Measurements from ENCODE around the gene NSF. TPM values are rescaled to one million over a fixed set of nuclear protein-coding genes. Genes with fewer than 3 reads are reported as not detected.
"Not testable (repeated sequence)": the region's sequence is repeated elsewhere in the genome, so short reads cannot be mapped to it uniquely, and the experiment has no call there.

NSF gene
- total and polyA plus RNA-seq, 12 donors = 7.5 to 101 (median 44.8) TPM

DNA sequence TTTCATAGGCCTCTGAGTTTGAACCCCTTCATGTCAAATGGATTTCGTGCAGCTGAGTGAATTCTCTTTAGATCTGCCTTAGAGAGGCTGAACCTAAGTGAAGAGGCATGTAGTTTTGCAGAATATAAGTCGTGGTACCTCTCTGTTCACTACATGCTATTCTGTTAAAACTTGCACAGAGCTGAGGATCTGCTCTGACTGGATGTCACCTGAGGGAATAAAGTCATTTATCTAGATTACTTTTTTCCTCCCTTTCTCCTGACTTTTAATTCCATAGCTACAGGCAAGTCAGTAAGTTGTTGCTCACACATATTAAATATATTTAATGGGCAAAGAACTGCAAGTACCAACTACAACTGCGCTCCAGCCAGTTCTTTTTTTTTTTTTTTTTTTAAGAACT is 163.3 kb downstream of the NSF start:
- Histone ChIP-seq H3K4me1 (replicated peaks in 1 of 2) (no peaks in the 10 kb centered on the region), H3K4me3 (no peak overlapping the region), H3K36me3 (replicated peaks in 1 of 2) (peaks cover 0 to 29% of the 10 kb centered on the region in 2 donors), H3K27ac (no peak overlapping the region), H3K9me3 (replicated peaks in 1 of 3) (no peaks in the 10 kb centered on the region), H3K27me3 (no peaks in the 10 kb centered on the region)
- 87 to 100% (median 96%) methylated on average over 3 of the region's 3 CpGs for WGBS, 4 donors
- TF ChIP-seq, protein P1, sequence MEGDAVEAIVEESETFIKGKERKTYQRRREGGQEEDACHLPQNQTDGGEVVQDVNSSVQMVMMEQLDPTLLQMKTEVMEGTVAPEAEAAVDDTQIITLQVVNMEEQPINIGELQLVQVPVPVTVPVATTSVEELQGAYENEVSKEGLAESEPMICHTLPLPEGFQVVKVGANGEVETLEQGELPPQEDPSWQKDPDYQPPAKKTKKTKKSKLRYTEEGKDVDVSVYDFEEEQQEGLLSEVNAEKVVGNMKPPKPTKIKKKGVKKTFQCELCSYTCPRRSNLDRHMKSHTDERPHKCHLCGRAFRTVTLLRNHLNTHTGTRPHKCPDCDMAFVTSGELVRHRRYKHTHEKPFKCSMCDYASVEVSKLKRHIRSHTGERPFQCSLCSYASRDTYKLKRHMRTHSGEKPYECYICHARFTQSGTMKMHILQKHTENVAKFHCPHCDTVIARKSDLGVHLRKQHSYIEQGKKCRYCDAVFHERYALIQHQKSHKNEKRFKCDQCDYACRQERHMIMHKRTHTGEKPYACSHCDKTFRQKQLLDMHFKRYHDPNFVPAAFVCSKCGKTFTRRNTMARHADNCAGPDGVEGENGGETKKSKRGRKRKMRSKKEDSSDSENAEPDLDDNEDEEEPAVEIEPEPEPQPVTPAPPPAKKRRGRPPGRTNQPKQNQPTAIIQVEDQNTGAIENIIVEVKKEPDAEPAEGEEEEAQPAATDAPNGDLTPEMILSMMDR (IDR thresholded peaks at IDR 0.05) = no peak
- no peak for TF ChIP-seq POLR2A (IDR thresholded peaks at IDR 0.05)
- intact Hi-C loops (cut with DNase I) = no loop called here
- DNase-seq = no peak

DNA sequence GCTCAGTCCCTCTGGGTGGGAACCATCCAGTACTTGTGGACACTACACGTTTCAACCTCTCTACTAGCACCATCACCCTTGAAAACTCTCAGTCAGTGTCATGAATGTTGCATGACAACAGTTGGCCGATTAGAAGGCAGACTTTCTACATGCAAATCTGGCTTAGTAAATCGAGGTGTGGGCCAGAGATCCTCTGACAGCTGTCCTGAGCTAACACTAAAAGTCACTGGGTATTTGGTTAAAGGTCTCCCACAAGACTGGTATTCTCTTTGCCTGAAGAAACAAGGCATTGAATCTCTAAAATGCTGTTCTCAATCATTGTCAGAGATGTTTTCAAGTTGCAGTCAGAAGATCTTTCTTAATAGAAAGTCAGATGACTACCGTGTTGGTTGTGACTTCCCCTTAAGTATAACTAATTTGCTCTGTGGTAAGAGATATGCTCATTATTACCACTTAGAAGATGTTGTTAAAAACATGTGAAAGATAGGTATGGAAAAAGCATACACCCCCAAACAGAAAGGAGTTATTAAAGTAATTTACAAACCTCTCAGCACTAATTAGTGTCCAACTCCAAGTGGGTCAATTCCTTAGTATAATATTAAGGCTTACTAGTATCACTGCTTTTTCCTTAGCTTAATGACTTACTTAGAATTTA is 165.7 kb downstream of the NSF start:
- no peaks in the 10 kb centered on the region for H3K9me3 ChIP-seq (replicated peaks in 1 of 3)
- intact Hi-C loops (cut with DNase I) = no loop called here
- H3K27me3 ChIP-seq = no peaks in the 10 kb centered on the region
- H3K36me3 ChIP-seq (replicated peaks in 1 of 2) = peaks cover 0 to 37% of the 10 kb centered on the region in 2 donors
- no peak overlapping the region for H3K27ac ChIP-seq
- H3K4me1 ChIP-seq (replicated peaks in 1 of 2) = no peaks in the 10 kb centered on the region
- no peak overlapping the region for H3K4me3 ChIP-seq
- 73 to 85% (median 77%) methylated on average over 4 of the region's 4 CpGs for WGBS, 4 donors
- DNase-seq = no peak
- TF ChIP-seq, protein P1 (IDR thresholded peaks at IDR 0.05) = no peak
- no peak for TF ChIP-seq POLR2A (IDR thresholded peaks at IDR 0.05)

DNA sequence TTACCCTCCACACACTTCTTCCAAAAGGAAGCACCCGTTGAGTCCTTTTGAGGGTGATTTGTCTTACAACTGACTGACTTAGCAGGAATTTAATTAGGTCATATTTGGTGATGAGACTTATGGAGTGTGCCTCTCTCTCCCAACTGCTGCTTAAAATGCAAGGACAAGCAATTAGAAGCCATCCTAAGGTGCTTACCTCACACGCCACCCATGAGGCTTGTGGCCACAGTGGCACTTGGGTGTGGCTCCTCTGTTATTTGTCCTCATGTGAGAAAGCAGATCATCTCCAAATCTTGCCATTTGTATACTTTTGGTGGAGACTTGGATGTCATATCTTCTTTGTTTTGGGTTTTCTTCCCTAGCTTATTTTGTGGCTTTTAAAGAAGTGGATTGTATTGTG is 166.4 kb downstream of the NSF start:
- Histone ChIP-seq H3K27ac (no peak overlapping the region), H3K9me3 (replicated peaks in 1 of 3) (no peaks in the 10 kb centered on the region), H3K4me1 (replicated peaks in 1 of 2) (no peaks in the 10 kb centered on the region), H3K27me3 (no peaks in the 10 kb centered on the region), H3K4me3 (no peak overlapping the region), H3K36me3 (replicated peaks in 1 of 2) (peaks cover 0 to 30% of the 10 kb centered on the region in 2 donors)
- TF ChIP-seq, protein P1 (IDR thresholded peaks at IDR 0.05) = no peak
- TF ChIP-seq POLR2A (IDR thresholded peaks at IDR 0.05) = no peak
- 88 to 94% (median 92%) methylated on average over 2 of the region's 2 CpGs for WGBS, 4 donors
- intact Hi-C loops (cut with DNase I) = no loop called here
- no peak for DNase-seq

DNA sequence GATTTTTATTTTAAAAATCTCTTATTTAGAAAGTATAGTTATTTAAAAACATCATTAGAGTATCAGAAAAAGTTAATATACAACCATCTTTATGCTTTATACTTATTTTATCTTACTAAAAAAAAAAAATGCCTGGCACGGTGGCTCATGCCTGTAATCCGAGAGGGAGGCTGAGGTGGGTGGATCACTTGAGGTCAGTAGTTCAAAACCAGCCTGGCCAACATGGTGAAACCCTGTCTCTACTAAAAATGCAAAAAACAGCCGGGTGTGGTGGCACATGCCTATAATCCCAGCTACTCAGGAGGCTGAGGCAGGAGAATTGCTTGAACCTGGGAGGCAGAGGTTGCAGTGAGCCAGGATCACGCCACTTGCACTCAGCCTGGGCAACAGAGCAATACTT is 167.1 kb downstream of the NSF start:
- H3K4me3 ChIP-seq; intact Hi-C loops (cut with DNase I); H3K27me3 ChIP-seq; H3K4me1 ChIP-seq (replicated peaks in 1 of 2); H3K9me3 ChIP-seq (replicated peaks in 1 of 3); DNase-seq; H3K27ac ChIP-seq: not testable (repeated sequence)
- peaks cover 0 to 25% of the 10 kb centered on the region in 2 donors for H3K36me3 ChIP-seq (replicated peaks in 1 of 2)
- WGBS, 4 donors = 91 to 97% (median 93%) methylated on average over 4 of the region's 4 CpGs

DNA sequence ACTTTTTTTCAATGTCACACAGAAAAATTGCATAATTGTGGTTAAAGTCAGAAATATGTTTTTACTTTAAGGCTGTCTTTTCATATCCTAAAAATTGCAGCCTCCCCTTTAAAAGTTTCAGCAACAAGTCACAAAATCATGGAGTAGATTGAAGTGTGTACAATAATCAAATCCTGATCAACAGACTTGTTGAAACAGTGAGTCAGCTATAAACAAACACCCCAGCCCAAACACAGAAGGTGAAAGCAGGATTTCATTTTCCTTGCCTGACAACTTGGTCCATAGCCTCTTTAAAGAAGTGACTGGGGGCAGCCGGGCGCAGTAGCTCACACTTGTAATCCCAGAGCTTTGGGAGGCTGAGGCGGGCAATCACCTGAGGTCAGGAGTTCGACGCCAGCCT is 168.1 kb downstream of the NSF start:
- Histone ChIP-seq H3K27me3 (no peaks in the 10 kb centered on the region), H3K36me3 (replicated peaks in 1 of 2) (peaks cover 0 to 23% of the 10 kb centered on the region in 2 donors), H3K9me3 (replicated peaks in 1 of 3) (no peaks in the 10 kb centered on the region), H3K4me1 (replicated peaks in 1 of 2) (no peaks in the 10 kb centered on the region), H3K4me3 (no peak overlapping the region), H3K27ac (no peak overlapping the region)
- intact Hi-C loops (cut with DNase I) = no loop called here
- 94 to 97% (median 94%) methylated on average over 5 of the region's 5 CpGs; no CpG with 5 or more reads in 1 of the 4 donors for WGBS, 4 donors
- TF ChIP-seq, protein P1 (IDR thresholded peaks at IDR 0.05) = no peak
- no peak for TF ChIP-seq POLR2A (IDR thresholded peaks at IDR 0.05)
- no peak for DNase-seq

Data from adrenal gland (tissue), 12 donors.